IMR-90 (cell line): ENCODE measurements around the gene ANKRD42. TPM values are rescaled to one million over a fixed set of nuclear protein-coding genes. Genes with fewer than 3 reads are reported as not detected.
A peak's percentile ranks its signal among the peaks of the same experiment; 100 is the strongest.

ENCODE experiments used
- ATAC-seq: fragments of 200-7000 bp; cut with Tn5 transposase; 2 replicates; pipeline ENCODE4 v1.9.1; 2020; ENCODE audit warnings: low read depth, mild to moderate bottlenecking, moderate library complexity
- BruUV-seq: library from RNA; stranded (reverse); fragments of 400-500 nt; replicated peaks from 2 replicates; lab custom pipeline; 2021; lab: Mats Ljungman, UMichigan
- CTCF ChIA-PET: fragments of 300-600 bp; formaldehyde crosslinking; extraction: SDS; loops from one replicate; lab custom pipeline; 2021; ENCODE audit warnings: antibody characterized with exemption; lab: Yijun Ruan, JAX
- POLR2A ChIA-PET: fragments of 300-600 bp; sonication (Branson Sonifier 250); formaldehyde crosslinking; loops from one replicate; lab custom pipeline; 2022; ENCODE audit warnings: antibody characterized with exemption; ENCODE audit not compliant: unreplicated experiment; lab: Charles Lee
- DNase-seq: peaks from one replicate; pipeline ENCODE4 v3.0.0; 2013
- H2AFZ ChIP-seq: replicated peaks from 2 replicates; pipeline ENCODE3; 2013; ENCODE audit warnings: low read length, mild to moderate bottlenecking; ENCODE audit not compliant: poor library complexity
- H2AK5ac ChIP-seq: 2 replicates; pipeline ENCODE4 v1.6.1; 2013; ENCODE audit warnings: low read depth, low read length, inconsistent platforms
- H2AK9ac ChIP-seq: replicated peaks from 2 replicates; pipeline ENCODE3; 2013; ENCODE audit warnings: mild to moderate bottlenecking, low read depth, low read length, moderate library complexity; ENCODE audit not compliant: poor library complexity
- H2BK120ac ChIP-seq: 2 replicates; pipeline ENCODE4 v1.6.1; 2013; ENCODE audit warnings: low read depth, low read length, inconsistent platforms
- H2BK15ac ChIP-seq: 3 replicates; pipeline ENCODE4 v1.6.1; 2013; ENCODE audit warnings: low read depth, low read length, inconsistent platforms
- H2BK20ac ChIP-seq: 2 replicates; pipeline ENCODE4 v1.6.1; 2013; ENCODE audit warnings: low read depth, mild to moderate bottlenecking, inconsistent platforms, low read length, moderate library complexity
- H2BK5ac ChIP-seq: 2 replicates; pipeline ENCODE4 v1.6.1; 2013; ENCODE audit warnings: mild to moderate bottlenecking, low read depth, low read length, inconsistent platforms; ENCODE audit not compliant: poor library complexity, severe bottlenecking
- H3K14ac ChIP-seq: replicated peaks from 2 replicates; pipeline ENCODE4 v1.6.1; 2013; ENCODE audit warnings: low read depth, low read length, inconsistent platforms
- H3K18ac ChIP-seq: 2 replicates; pipeline ENCODE4 v1.6.1; 2013; ENCODE audit warnings: low read depth, low read length, control low read depth
- H3K23ac ChIP-seq: 2 replicates; pipeline ENCODE4 v1.6.1; 2013; ENCODE audit warnings: low read depth, low read length, inconsistent platforms
- H3K27ac ChIP-seq: 2 replicates; pipeline ENCODE4 v1.5.1; 2013; ENCODE audit warnings: mild to moderate bottlenecking, control low read depth, low read length; ENCODE audit not compliant: insufficient read depth
- H3K27me3 ChIP-seq: 2 replicates; pipeline ENCODE4 v1.6.1; 2013; ENCODE audit warnings: low read length; ENCODE audit not compliant: control insufficient read depth, insufficient read depth
- H3K36me3 ChIP-seq: 2 replicates; pipeline ENCODE4 v1.6.1; 2013; ENCODE audit warnings: low read length, mixed read lengths; ENCODE audit not compliant: control insufficient read depth, insufficient read depth
- H3K4ac ChIP-seq: 2 replicates; pipeline ENCODE4 v1.6.1; 2013; ENCODE audit warnings: low read depth, low read length, inconsistent platforms
- H3K4me1 ChIP-seq: 2 replicates; pipeline ENCODE4 v1.6.1; 2013; ENCODE audit warnings: low read length, mixed read lengths; ENCODE audit not compliant: control insufficient read depth, insufficient read depth
- H3K4me2 ChIP-seq: 2 replicates; pipeline ENCODE4 v1.6.1; 2013; ENCODE audit warnings: low read depth, mild to moderate bottlenecking, control low read depth, low read length, moderate library complexity
- H3K4me3 ChIP-seq: 2 replicates; pipeline ENCODE4 v1.5.1; 2013; ENCODE audit warnings: low read depth, mild to moderate bottlenecking, control low read depth, low read length, moderate library complexity; ENCODE audit not compliant: insufficient read depth
- H3K56ac ChIP-seq: 2 replicates; pipeline ENCODE4 v1.6.1; 2013; ENCODE audit warnings: low read length, inconsistent platforms; ENCODE audit not compliant: insufficient read depth; ENCODE audit errors: extremely low read depth
- H3K79me1 ChIP-seq, 2 experiments: 2 replicates each; pipeline ENCODE4 v1.6.1; 2013; ENCODE audit warnings: low read length in 2 of 2, inconsistent platforms in 1 of 2, low read depth in 1 of 2
- H3K9ac ChIP-seq: 2 replicates; pipeline ENCODE4 v1.6.1; 2013; ENCODE audit warnings: low read depth, low read length, control low read depth
- H3K9me1 ChIP-seq: 2 replicates; pipeline ENCODE4 v1.6.1; 2013; ENCODE audit warnings: low read length, inconsistent platforms; ENCODE audit not compliant: insufficient read depth
- H3K9me3 ChIP-seq: 2 replicates; pipeline ENCODE4 v1.6.1; 2013; ENCODE audit warnings: low read length; ENCODE audit not compliant: control insufficient read depth, insufficient read depth
- H4K20me1 ChIP-seq: 2 replicates; pipeline ENCODE4 v1.6.1; 2013; ENCODE audit warnings: low read length, inconsistent platforms; ENCODE audit not compliant: insufficient read depth
- H4K5ac ChIP-seq: 2 replicates; pipeline ENCODE4 v1.6.1; 2013; ENCODE audit warnings: mild to moderate bottlenecking, low read depth, low read length, control low read depth
- H4K8ac ChIP-seq, 2 experiments: 2 replicates each; pipeline ENCODE4 v1.6.1; 2013; ENCODE audit warnings: low read depth in 2 of 2, low read length in 2 of 2, control low read depth in 1 of 2, inconsistent platforms in 1 of 2
- H4K91ac ChIP-seq: 2 replicates; pipeline ENCODE4 v1.6.1; 2013; ENCODE audit warnings: low read depth, low read length, inconsistent platforms; ENCODE audit not compliant: insufficient read depth
- BHLHE40 ChIP-seq: fragments of 150-350 bp; IDR thresholded peaks from 2 replicates; pipeline ENCODE4 v1.6.1; 2016; ENCODE audit warnings: mild to moderate bottlenecking, low read depth, low read length
- CEBPB ChIP-seq: IDR thresholded peaks from 2 replicates; pipeline ENCODE4 v1.6.1; 2012; ENCODE audit warnings: low read depth, low read length, improper control_type of control experiment
- CHD1 ChIP-seq: IDR thresholded peaks from 2 replicates; pipeline ENCODE4 v1.6.1; 2012; ENCODE audit warnings: low read depth, low read length, improper control_type of control experiment
- ELK1 ChIP-seq: fragments of 150-350 bp; IDR thresholded peaks from 2 replicates; pipeline ENCODE4 v1.6.1; 2016; ENCODE audit warnings: low read depth, mild to moderate bottlenecking, low read length, moderate library complexity, borderline replicate concordance
- FOS ChIP-seq: fragments of 150-350 bp; IDR thresholded peaks from 2 replicates; pipeline ENCODE4 v1.6.1; 2016; ENCODE audit warnings: low read depth, low read length
- MAFK ChIP-seq: IDR thresholded peaks from 2 replicates; pipeline ENCODE4 v1.6.1; 2012; ENCODE audit warnings: low read depth, low read length, improper control_type of control experiment
- MAZ ChIP-seq: IDR thresholded peaks from 2 replicates; pipeline ENCODE4 v1.6.1; 2012; ENCODE audit warnings: low read depth, mild to moderate bottlenecking, low read length, improper control_type of control experiment, moderate library complexity, borderline replicate concordance
- MXI1 ChIP-seq: IDR thresholded peaks from 2 replicates; pipeline ENCODE4 v1.6.1; 2012; ENCODE audit warnings: low read depth, mild to moderate bottlenecking, low read length, moderate library complexity, borderline replicate concordance
- NFE2L2 ChIP-seq: fragments of 150-350 bp; IDR thresholded peaks from 2 replicates; pipeline ENCODE4 v1.6.1; 2016; ENCODE audit warnings: low read depth, mild to moderate bottlenecking, low read length
- POLR2A ChIP-seq: IDR thresholded peaks from 2 replicates; pipeline ENCODE4 v1.6.1; 2012; ENCODE audit warnings: mild to moderate bottlenecking, low read depth, low read length
- RAD21 ChIP-seq: IDR thresholded peaks from 2 replicates; pipeline ENCODE4 v1.6.1; 2012; ENCODE audit warnings: low read length, improper control_type of control experiment
- RCOR1 ChIP-seq: IDR thresholded peaks from 2 replicates; pipeline ENCODE4 v1.6.1; 2012; ENCODE audit warnings: mild to moderate bottlenecking, low read length, improper control_type of control experiment; ENCODE audit not compliant: insufficient replicate concordance
- RFX5 ChIP-seq: IDR thresholded peaks from 2 replicates; pipeline ENCODE4 v1.8.0; 2012; ENCODE audit warnings: low read depth, mild to moderate bottlenecking, low read length, moderate library complexity
- SMC3 ChIP-seq: fragments of 150-350 bp; IDR thresholded peaks from 2 replicates; pipeline ENCODE4 v1.6.1; 2016; ENCODE audit warnings: low read depth, mild to moderate bottlenecking, antibody characterized with exemption, low read length, moderate library complexity
- USF2 ChIP-seq: fragments of 150-350 bp; IDR thresholded peaks from 2 replicates; pipeline ENCODE4 v1.6.1; 2017; ENCODE audit warnings: mild to moderate bottlenecking, antibody characterized with exemption, low read length, low read depth
- WGBS, 2 experiments: methylation state at CpG; one replicate each; pipeline versions ENCODE4 v1.1.5 to v1.1.7; 2013; ENCODE audit warnings: missing lambda C conversion rate in 2 of 2; ENCODE audit not compliant: insufficient read length in 1 of 2; ENCODE audit errors: extremely low coverage in 2 of 2; 5-methylcytosine and 5-hydroxymethylcytosine counted together
- dilution Hi-C: fragments of 300-500 bp; cut with HindIII; formaldehyde crosslinking; loops from one replicate; pipeline ENCODE4 v1.14.3; 2018; ENCODE audit warnings: low sequenced_read_pairs; ENCODE audit not compliant: unreplicated experiment
- in situ Hi-C: fragments of 300-500 bp; cut with MboI; formaldehyde crosslinking; loops from 3 replicates; pipeline ENCODE4 v1.14.3; 2019; ENCODE audit warnings: low sequenced_read_pairs, inconsistent platforms, mixed read lengths
- intact Hi-C: fragments of 100-400 bp; cut with micrococcal nuclease; formaldehyde crosslinking; loops from 2 replicates; pipeline ENCODE4 v1.10.0; 2022
- polyA plus RNA-seq, 3 experiments: library from polyadenylated mRNA; depleted of rRNA; stranded (reverse); fragments of >200 nt; gene quantifications; 2 replicates each; pipeline ENCODE4 v1.2.3, GENCODE V29; 2012; ENCODE audit warnings: low replicate concordance in 1 of 3
- total RNA-seq: library from RNA; depleted of rRNA; stranded (reverse); fragments of >200 nt; gene quantifications from 2 replicates; pipeline ENCODE4 v1.2.3, GENCODE V29; 2012
- TF ChIP-seq, protein P1 (sequence below): conservative IDR thresholded peaks from 2 replicates; pipeline ENCODE4 v1.5.1; 2012; ENCODE audit warnings: mild to moderate bottlenecking, low read depth, low read length, improper control_type of control experiment

Gene ANKRD42
- total and polyA plus RNA-seq, 2 of the 4 experiments (the other 2 are of a cell fraction), result 5.2 to 5.6 TPM

- no CpG with 5 or more reads among the region's 3 CpGs for WGBS, 2 experiments
- H3K27ac ChIP-seq, result no peak overlapping the region
- dilution Hi-C loops (no loop called here), in situ Hi-C loops (no loop called here), intact Hi-C loops (no loop called here)
- 0 out of 2 replicates have a peak, but pooled peaks cover 4% of the 10 kb centered on the region for H4K20me1 ChIP-seq
- no peak overlapping the region for H2BK20ac ChIP-seq
- peak; percentile 93 for ATAC-seq
- no peak for TF ChIP-seq MXI1
- TF ChIP-seq RCOR1, result no peak
- TF ChIP-seq ELK1, result no peak
- no peak for TF ChIP-seq USF2
- no peak for TF ChIP-seq MAFK
- no peak for TF ChIP-seq CEBPB
- no peak for TF ChIP-seq RAD21
- TF ChIP-seq, protein P1, sequence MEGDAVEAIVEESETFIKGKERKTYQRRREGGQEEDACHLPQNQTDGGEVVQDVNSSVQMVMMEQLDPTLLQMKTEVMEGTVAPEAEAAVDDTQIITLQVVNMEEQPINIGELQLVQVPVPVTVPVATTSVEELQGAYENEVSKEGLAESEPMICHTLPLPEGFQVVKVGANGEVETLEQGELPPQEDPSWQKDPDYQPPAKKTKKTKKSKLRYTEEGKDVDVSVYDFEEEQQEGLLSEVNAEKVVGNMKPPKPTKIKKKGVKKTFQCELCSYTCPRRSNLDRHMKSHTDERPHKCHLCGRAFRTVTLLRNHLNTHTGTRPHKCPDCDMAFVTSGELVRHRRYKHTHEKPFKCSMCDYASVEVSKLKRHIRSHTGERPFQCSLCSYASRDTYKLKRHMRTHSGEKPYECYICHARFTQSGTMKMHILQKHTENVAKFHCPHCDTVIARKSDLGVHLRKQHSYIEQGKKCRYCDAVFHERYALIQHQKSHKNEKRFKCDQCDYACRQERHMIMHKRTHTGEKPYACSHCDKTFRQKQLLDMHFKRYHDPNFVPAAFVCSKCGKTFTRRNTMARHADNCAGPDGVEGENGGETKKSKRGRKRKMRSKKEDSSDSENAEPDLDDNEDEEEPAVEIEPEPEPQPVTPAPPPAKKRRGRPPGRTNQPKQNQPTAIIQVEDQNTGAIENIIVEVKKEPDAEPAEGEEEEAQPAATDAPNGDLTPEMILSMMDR, result no peak
- no peak for TF ChIP-seq SMC3
- no peak for TF ChIP-seq CHD1
- no peak for TF ChIP-seq MAZ
- TF ChIP-seq NFE2L2, result no peak
- no peak for TF ChIP-seq RFX5
- TF ChIP-seq FOS, result no peak
- TF ChIP-seq POLR2A, result no peak
- no peak for TF ChIP-seq BHLHE40
- H3K27me3 ChIP-seq, result no peaks in the 10 kb centered on the region
- H3K4me3 ChIP-seq, result no peak overlapping the region
- H3K36me3 ChIP-seq, result peaks cover 9% of the 10 kb centered on the region
- H2AK5ac ChIP-seq, result no peak overlapping the region
- DNase-seq, result peak; percentile 73
- H2AFZ ChIP-seq, result no peak overlapping the region
- no peaks in the 10 kb centered on the region for H3K9me3 ChIP-seq
- no peak overlapping the region for H2BK5ac ChIP-seq
- H4K8ac ChIP-seq, result no peak overlapping the region
- H2BK15ac ChIP-seq, result no peak overlapping the region
- H3K18ac ChIP-seq, result no peak overlapping the region
- peaks cover 4% of the 10 kb centered on the region; the same call in 1 of the 2 replicates for H3K4me1 ChIP-seq
- H3K9ac ChIP-seq, result no peak overlapping the region
- 0 out of 2 replicates have a peak overlapping the region, but pooled peaks have one; percentile 4 for H3K23ac ChIP-seq
- peaks cover 11% of the 10 kb centered on the region for H3K9me1 ChIP-seq
- H2BK120ac ChIP-seq, result no peak overlapping the region
- CTCF ChIA-PET, result interaction anchor here (1.7 kb wide), 1 partner anchor 8 kb away, joined by 5 read pairs; no protein-coding TSS in a partner anchor
- H4K91ac ChIP-seq, result no peak overlapping the region
- POLR2A ChIA-PET, result interaction anchor here (0.6 kb wide), 1 partner anchor 401 kb away, joined by 6 read pairs; no protein-coding TSS in a partner anchor
- H3K79me1 ChIP-seq, result peaks cover 0 to 9% of the 10 kb centered on the region in 2 experiments; a peak in 2 of 4 replicates
- H3K56ac ChIP-seq, result no peak overlapping the region
- H2AK9ac ChIP-seq, result no peak overlapping the region
- no peak overlapping the region for H3K4me2 ChIP-seq
- no TSS peak for BruUV-seq
- H3K4ac ChIP-seq, result no peak overlapping the region
- no peak overlapping the region for H4K5ac ChIP-seq
- H3K14ac ChIP-seq, result 0 out of 2 replicates have a peak overlapping the region, but pooled peaks have one; percentile 17
Observed at GRCh38 chr11:83257761-83258168, 64.3 kb downstream of the ANKRD42 start.
